Prostate gland (tissue), 2 donors: ENCODE measurements around the gene NUFIP2.

Source experiments
- POLR2A ChIP-seq: fragments of 450-650 bp; IDR thresholded peaks from one replicate; pipeline ENCODE4 v1.6.1; 2016; ENCODE audit warnings: antibody characterized with exemption, mild to moderate bottlenecking
- POLR2AphosphoS5 ChIP-seq: sonication (generic); formaldehyde crosslinking; IDR thresholded peaks from one replicate; pipeline ENCODE4 v1.6.1; 2017; ENCODE audit warnings: antibody characterized with exemption
- TF ChIP-seq, protein P1 (sequence below), 4 experiments: fragments of 200-600 bp in 2 of 4; fragments of 450-650 bp in 2 of 4; sonication (generic) in 2 of 4; IDR thresholded peaks; 1 replicate in 3 of 4; 2 replicates in 1 of 4; pipeline ENCODE4 v1.5.1; 2016 to 2019; ENCODE audit warnings: antibody characterized with exemption in 4 of 4, mild to moderate bottlenecking in 2 of 4, moderate library complexity in 2 of 4

GRCh38 chr17:29219378-29220047 lies 74.4 kb downstream of the NUFIP2 start:
- TF ChIP-seq, protein P1, sequence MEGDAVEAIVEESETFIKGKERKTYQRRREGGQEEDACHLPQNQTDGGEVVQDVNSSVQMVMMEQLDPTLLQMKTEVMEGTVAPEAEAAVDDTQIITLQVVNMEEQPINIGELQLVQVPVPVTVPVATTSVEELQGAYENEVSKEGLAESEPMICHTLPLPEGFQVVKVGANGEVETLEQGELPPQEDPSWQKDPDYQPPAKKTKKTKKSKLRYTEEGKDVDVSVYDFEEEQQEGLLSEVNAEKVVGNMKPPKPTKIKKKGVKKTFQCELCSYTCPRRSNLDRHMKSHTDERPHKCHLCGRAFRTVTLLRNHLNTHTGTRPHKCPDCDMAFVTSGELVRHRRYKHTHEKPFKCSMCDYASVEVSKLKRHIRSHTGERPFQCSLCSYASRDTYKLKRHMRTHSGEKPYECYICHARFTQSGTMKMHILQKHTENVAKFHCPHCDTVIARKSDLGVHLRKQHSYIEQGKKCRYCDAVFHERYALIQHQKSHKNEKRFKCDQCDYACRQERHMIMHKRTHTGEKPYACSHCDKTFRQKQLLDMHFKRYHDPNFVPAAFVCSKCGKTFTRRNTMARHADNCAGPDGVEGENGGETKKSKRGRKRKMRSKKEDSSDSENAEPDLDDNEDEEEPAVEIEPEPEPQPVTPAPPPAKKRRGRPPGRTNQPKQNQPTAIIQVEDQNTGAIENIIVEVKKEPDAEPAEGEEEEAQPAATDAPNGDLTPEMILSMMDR (IDR thresholded peaks at IDR 0.05), result peak; percentile 57 to 93 (median 87)
- no peak for TF ChIP-seq POLR2A
- peak; percentile 33 for TF ChIP-seq POLR2AphosphoS5
